HG03159 (cell line): ENCODE results near the gene ABHD2.

Experiments
- ATAC-seq: cut with Tn5 transposase; IDR thresholded peaks from one replicate; pipeline ENCODE4 v1.9.1; 2021; ENCODE audit warnings: mild to moderate bottlenecking, moderate library complexity; ENCODE audit not compliant: unreplicated experiment

ABHD2 gene

DNA sequence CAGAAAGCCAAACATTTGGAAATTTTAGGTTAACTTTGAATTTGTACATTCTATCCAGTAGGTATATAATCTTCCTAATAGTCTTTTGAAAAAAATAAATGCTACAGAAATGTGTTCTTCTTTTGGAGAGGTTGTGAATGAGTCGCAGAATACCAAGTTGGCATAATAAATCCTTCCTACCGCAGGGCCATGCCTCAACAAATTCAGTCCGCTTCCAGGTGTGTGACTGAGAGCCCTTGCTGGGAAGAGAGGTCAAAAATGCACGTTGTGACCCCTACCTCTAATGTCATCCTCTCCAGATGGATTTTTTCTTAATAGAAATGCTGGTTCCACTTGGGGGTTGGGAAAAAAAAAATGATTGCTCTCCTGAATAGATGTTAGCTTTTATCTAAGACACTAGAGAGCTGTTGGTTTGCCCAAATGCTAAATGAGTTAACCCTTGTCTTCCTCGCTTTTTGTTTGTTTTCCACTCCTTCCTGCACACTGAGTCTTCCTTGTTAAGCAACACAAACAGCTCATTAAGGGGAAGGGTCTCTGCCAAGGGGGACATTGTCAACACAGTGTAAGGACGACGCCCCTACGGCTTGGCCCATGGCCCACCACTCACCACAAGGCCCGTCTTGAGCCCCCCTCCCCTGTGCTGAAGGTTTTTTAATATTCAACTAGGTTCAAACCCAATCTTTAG lies 99.2 kb downstream of the ABHD2 start:
- ATAC-seq, result no peak

- no peak for ATAC-seq
Measured at GRCh38 chr15:89187986-89188514, 99.8 kb downstream of the ABHD2 start.

DNA sequence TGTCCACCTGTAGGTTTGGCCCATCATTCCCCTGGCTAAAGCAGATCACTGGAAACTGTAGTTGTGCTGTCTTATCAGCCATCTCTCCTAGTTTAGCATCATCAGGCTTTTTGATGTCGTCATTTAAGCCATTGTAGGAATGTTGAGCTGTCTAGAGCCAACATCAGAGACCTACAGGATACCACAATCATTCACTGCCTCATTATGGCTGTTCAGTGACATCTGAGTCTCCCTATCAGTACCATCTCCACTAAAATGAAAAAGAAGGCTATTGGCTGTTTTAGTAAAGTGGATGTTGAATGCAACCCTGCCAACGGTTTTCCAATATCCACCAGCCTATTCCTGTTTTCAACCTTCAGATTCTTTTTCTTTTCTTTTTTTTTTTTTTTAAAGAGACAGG lies 103.9 kb downstream of the ABHD2 start:
- no peak for ATAC-seq

GRCh38 chr15:89192766-89193165 lies 104.5 kb downstream of the ABHD2 start:
- no peak for ATAC-seq

GRCh38 chr15:89194608-89195007 lies 106.4 kb downstream of the ABHD2 start:
- ATAC-seq, result no peak

DNA sequence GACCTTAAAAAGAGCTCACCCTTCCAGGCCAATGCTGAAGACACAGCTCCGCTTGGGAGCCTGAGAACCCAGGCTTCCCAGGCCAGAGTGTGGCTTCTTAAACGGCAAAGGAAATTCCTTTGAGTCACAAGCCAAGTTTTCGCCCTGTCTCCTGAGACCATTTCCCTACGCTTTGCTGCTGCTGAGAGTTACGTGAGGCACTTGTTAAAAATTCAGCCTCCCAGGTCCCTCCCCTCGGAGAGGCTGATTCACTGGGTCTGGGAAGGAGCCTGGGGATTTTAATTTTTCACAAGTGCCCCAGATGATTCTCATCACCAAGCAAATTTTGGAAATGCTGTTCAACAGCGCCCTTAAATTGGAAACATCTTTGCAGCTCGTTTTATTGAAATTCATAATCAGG lies 107.6 kb downstream of the ABHD2 start:
- ATAC-seq, result no peak

GRCh38 chr15:89196241-89196640 lies 108.0 kb downstream of the ABHD2 start:
- ATAC-seq, result no peak

DNA sequence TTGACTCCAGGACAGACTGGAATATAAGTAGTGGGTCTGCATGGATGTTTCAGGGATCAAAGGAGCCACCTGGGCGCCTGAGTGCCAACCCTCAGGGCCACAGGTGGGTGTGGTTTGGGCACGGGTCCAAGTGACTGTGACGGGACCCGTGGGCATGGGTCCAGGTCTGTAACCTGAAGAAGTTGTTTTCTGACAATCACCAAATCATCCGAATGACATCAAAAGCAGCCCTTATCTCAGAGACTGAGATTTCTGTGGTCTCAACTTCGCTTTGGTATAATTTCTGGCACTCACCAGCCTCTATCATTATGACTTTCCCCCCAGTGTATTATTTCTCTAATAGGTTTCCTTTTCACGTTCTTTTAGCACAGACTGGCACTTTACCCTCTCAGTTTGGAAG lies 108.7 kb downstream of the ABHD2 start:
- no peak for ATAC-seq

DNA sequence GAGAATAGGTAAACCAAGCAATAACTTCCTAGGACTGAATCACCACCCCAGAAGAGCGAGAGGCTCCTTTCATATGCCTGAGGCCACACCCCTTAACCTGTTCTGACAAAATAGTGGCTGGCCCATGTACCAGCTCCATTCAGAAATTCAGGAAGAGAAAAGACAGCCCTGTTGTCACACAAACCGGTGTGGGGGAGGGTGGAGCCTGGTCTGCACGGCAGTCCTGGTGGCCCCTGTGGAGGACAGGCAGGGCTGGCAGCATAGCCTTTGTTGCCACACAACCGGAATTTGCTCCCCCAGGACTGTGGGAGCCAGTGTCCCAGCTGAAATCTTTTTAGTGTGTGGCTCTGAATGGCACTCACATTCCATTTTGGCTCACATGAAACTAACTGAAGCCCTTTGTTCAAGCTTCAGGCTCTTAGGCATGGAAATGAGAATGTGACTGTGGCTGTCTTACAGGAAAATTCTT lies 109.3 kb downstream of the ABHD2 start:
- no peak for ATAC-seq

DNA sequence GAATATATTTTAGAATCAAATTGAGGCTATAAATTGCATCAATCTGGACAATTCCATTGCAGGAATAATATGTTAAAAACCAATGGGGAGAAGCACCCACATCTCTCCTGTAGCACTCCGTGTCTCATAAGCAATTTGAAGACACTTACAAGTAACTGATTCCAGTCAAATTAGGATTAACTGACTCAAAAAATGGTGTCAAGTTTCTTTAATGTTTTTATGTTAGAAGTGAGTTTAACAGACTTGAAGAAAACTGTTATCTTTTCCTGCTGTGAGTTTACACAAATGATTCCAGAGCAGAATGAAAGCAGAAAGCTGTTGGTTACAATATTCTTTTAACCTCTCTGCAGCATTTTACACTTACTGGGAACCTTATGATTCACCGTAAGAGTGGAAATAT lies 109.9 kb downstream of the ABHD2 start:
- ATAC-seq, result no peak

- ATAC-seq, result no peak
Measured at GRCh38 chr15:89198934-89199333, 110.7 kb downstream of the ABHD2 start.

DNA sequence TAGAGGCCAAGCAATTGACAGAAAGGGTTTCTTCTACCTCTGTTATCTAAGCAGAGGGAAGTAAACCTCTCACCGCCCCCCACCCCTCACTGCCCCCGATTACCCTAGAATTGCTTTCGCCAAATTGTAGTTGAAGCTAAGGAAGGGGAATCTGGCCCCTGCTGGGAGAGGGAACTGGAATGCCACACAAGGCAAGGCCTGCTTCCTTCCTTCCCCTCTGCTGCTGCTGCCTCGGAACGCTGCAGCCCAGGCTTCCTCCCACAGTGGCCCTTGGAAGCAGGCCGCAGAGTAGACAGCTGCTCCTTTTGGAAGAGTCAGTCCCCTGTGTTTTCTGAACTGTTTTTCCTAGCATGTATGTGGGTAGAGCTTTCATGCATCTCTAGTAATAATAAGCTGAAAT lies 111.5 kb downstream of the ABHD2 start:
- ATAC-seq, result no peak

DNA sequence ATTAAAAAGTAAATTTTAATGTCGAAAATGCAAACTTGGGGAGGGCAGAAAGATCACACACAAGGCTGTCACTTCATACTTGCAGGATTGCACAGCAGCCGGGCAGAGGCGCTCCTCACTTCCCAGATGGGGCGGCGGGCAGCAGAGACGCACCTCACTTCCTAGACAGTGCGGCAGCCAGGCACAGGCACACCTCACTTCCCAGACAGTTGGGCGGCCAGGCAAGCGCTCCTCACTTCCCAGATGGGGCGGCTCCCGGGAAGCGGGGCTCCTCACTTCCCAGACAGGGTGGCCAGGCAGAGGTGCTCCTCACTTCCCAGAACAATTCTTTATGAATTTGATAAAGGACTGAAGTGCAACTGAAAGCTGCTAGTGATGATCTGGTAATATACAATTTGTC lies 111.9 kb downstream of the ABHD2 start:
- no peak for ATAC-seq

DNA sequence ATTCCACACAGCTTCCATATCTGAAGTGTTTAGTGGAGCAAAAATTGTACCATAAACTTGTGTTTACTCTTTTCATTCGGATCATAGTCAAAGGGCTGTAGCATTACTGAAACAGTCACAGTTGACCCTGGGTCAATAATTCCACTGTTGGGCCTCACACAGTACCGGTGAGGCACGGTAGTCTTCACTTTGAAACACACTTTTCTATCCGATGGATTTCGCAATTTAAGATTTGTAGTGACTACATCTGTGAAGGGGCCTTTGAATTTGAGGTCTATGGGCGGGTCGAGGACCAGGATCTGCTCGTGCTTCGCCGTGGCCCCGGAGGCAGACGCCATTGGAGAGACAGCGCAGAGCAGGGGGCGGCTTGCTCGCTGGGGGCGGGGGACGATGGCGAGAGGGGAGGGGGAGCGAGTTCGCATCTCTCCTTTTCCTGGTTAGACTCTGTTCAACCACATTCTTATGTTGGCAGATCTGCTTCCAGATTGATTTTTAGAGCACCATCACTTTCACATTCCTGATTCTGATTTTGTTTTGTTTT lies 113.3 kb downstream of the ABHD2 start:
- ATAC-seq, result no peak

GRCh38 chr15:89203705-89204273 lies 115.5 kb downstream of the ABHD2 start:
- no peak for ATAC-seq

DNA sequence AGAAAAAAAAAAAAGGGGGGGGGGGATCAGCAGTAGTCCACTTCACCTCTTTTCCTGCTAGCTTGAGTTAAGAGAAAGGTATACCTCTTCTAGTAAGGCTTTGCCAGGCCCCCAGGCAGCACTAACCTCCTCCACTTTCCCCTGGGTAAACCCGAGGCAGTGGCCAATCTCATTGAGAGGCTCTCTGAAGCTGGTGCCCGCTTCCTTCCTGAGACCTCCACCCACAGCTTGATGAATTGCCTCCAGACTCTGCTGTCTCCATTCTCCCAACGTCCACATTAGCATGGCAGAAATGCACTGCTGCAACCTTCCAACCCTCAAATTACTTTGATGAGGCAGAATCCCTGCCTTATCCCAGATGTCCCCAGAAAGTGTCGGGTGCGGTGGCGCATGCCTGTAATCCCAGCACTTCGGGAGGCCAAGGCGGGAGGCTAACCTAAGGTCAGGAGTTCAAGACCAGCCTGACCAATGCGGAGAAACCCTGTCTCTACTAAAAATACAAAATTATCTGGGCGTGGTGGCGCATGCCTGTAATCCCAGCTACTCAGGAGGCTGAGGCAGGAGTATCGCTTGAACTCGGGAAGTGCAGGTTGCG lies 117.8 kb downstream of the ABHD2 start:
- no peak for ATAC-seq

DNA sequence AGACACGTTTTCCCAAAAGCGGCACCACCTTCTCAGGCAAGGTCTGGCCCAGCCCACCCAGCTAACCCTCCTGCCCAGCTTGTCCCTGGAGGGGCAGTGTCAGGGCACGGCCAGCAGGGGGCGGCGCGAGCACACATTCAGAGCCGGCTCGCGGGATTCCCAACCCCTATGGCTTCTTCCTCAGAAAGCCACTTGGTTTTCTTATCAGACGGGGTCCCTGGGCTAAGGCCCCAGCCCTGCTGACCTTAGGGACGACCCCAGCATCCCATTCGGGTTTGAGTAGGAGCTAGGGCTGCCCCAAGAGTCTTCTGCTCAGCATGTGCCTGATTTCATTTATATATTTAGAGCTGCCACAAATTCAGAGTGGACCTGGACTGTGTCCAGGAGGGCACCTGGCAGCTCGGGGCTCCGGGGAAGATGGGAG lies 118.7 kb downstream of the ABHD2 start:
- peak; percentile 75 for ATAC-seq

DNA sequence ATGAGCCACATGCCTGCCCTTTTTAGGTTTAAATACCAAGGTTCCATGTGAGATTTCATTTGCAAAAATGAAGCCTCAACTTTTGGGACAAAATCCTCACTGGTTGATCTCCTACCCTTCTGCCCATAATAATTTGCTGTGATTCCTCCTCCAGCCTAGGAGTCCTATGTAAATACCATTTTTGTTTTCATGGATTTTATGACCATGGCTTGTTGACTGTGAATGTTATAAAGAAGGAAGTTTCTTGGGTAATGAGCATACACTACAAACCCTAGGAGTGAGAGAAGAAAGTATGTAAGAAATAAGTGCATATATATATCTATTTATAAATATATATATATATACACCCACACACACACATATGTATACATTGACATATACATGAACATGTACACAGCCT lies 120.0 kb downstream of the ABHD2 start:
- no peak for ATAC-seq

DNA sequence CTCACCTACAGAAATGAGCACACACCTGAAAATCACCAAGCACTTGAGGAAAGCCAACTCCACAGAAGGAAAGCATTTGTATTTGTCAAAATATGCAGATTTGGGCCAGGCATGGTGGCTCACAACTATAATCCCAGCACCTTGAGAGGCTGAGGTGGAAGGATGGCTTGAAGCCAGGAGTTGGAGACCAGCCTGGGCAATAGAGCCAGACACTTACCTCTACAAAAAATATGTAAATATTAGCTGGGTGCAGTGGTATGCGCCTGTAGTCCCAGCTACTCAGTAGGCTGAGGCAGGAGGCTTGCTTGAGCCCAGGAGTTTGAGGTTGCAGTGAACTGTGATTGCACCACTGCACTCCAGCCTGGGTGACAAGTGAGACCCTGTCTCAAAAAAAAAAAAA lies 120.8 kb downstream of the ABHD2 start:
- no peak for ATAC-seq

- no peak for ATAC-seq
Measured at GRCh38 chr15:89211678-89212170, 123.5 kb downstream of the ABHD2 start.

- no peak for ATAC-seq
Measured at GRCh38 chr15:89215627-89216026, 127.4 kb downstream of the ABHD2 start.

- ATAC-seq, result no peak
Measured at GRCh38 chr15:89217031-89217430, 128.8 kb downstream of the ABHD2 start.
